NT2/D1 (cell line): Measurements from ENCODE around the gene AP5S1.

ENCODE experiments used
- DNase-seq: peaks from one replicate; pipeline ENCODE4 v3.0.0-alpha.2; 2011; ENCODE audit warnings: low read depth, low spot score
- H3K27me3 ChIP-seq: 2 replicates; pipeline ENCODE4 v1.6.0; 2011; ENCODE audit warnings: mild to moderate bottlenecking; ENCODE audit not compliant: insufficient read length, insufficient read depth
- H3K36me3 ChIP-seq: 2 replicates; pipeline ENCODE4 v1.6.1; 2011; ENCODE audit warnings: mild to moderate bottlenecking, low read length, mixed read lengths; ENCODE audit not compliant: insufficient read depth, insufficient read length
- H3K4me1 ChIP-seq: 2 replicates; pipeline ENCODE4 v1.5.1; 2011; ENCODE audit not compliant: insufficient read depth, insufficient read length
- H3K4me3 ChIP-seq: 2 replicates; pipeline ENCODE4 v1.5.1; 2011; ENCODE audit warnings: low read depth; ENCODE audit not compliant: insufficient read length
- H3K9ac ChIP-seq: 2 replicates; pipeline ENCODE4 v1.6.0; 2011; ENCODE audit warnings: low read depth; ENCODE audit not compliant: insufficient read length
- H3K9me3 ChIP-seq: 2 replicates; pipeline ENCODE4 v1.5.1; 2011; ENCODE audit warnings: mild to moderate bottlenecking, low read length; ENCODE audit not compliant: insufficient read depth
- SUZ12 ChIP-seq: IDR thresholded peaks from 2 replicates; pipeline ENCODE4 v1.6.1; 2011; ENCODE audit not compliant: insufficient read length, insufficient read depth; ENCODE audit errors: extremely low read depth
- YY1 ChIP-seq: IDR thresholded peaks from 2 replicates; pipeline ENCODE4 v1.6.1; 2011; ENCODE audit not compliant: insufficient read length, insufficient read depth
- ZNF274 ChIP-seq: IDR thresholded peaks from 2 replicates; pipeline ENCODE4 v1.6.1; 2011; ENCODE audit warnings: mild to moderate bottlenecking, low read depth, low read length

AP5S1 gene

GRCh38 chr20:3854462-3854871 lies 34.1 kb downstream of the AP5S1 start:
- Histone ChIP-seq H3K36me3 (peaks cover 37% of the 10 kb centered on the region), H3K9me3 (no peaks in the 10 kb centered on the region), H3K4me3 (no peak overlapping the region), H3K4me1 (no peaks in the 10 kb centered on the region), H3K27me3 (no peaks in the 10 kb centered on the region), H3K9ac (no peak overlapping the region)
- TF ChIP-seq SUZ12 (no peak), YY1 (no peak), ZNF274 (no peak)
- no peak for DNase-seq

- Histone ChIP-seq H3K4me3 (no peak overlapping the region), H3K36me3 (peaks cover 58% of the 10 kb centered on the region), H3K27me3 (no peaks in the 10 kb centered on the region), H3K9ac (no peak overlapping the region), H3K4me1 (no peaks in the 10 kb centered on the region), H3K9me3 (peaks cover 6% of the 10 kb centered on the region; the same call in 1 of the 2 replicates)
- no peak for DNase-seq
- TF ChIP-seq ZNF274 (no peak), SUZ12 (no peak), YY1 (no peak)
These were observed 37.1 kb downstream of the AP5S1 start for GRCh38 chr20:3857405-3857804.

GRCh38 chr20:3858689-3859088 lies 38.3 kb downstream of the AP5S1 start:
- DNase-seq: no peak
- peaks cover 70% of the 10 kb centered on the region for H3K36me3 ChIP-seq
- H3K4me3 ChIP-seq: no peak overlapping the region
- H3K9me3 ChIP-seq: peaks cover 6% of the 10 kb centered on the region; the same call in 1 of the 2 replicates
- H3K4me1 ChIP-seq: no peaks in the 10 kb centered on the region
- TF ChIP-seq SUZ12: no peak
- no peak for TF ChIP-seq YY1
- no peak for TF ChIP-seq ZNF274
- no peak overlapping the region for H3K9ac ChIP-seq
- H3K27me3 ChIP-seq: no peaks in the 10 kb centered on the region

- TF ChIP-seq SUZ12: no peak
- H3K9me3 ChIP-seq: peaks cover 6% of the 10 kb centered on the region; the same call in 1 of the 2 replicates
- DNase-seq: no peak
- peaks cover 85% of the 10 kb centered on the region for H3K36me3 ChIP-seq
- H3K4me3 ChIP-seq: no peak overlapping the region
- H3K27me3 ChIP-seq: no peaks in the 10 kb centered on the region
- no peak overlapping the region for H3K9ac ChIP-seq
- H3K4me1 ChIP-seq: no peaks in the 10 kb centered on the region
These were observed 40.8 kb downstream of the AP5S1 start for GRCh38 chr20:3861191-3861590.

GRCh38 chr20:3862333-3862732 lies 42.0 kb downstream of the AP5S1 start:
- H3K4me3 ChIP-seq: no peak overlapping the region
- TF ChIP-seq YY1 (no peak), ZNF274 (no peak)
- H3K36me3 ChIP-seq: peaks cover 88% of the 10 kb centered on the region
- no peaks in the 10 kb centered on the region for H3K27me3 ChIP-seq
- DNase-seq: no peak
- no peaks in the 10 kb centered on the region for H3K4me1 ChIP-seq
- H3K9ac ChIP-seq: no peak overlapping the region
- peaks cover 6% of the 10 kb centered on the region; the same call in 1 of the 2 replicates for H3K9me3 ChIP-seq

- no peaks in the 10 kb centered on the region for H3K27me3 ChIP-seq
- peaks cover 3% of the 10 kb centered on the region for H3K4me1 ChIP-seq
- H3K4me3 ChIP-seq: no peak overlapping the region
- no peak for DNase-seq
- no peak overlapping the region for H3K9ac ChIP-seq
- peaks cover 6% of the 10 kb centered on the region; the same call in 1 of the 2 replicates for H3K9me3 ChIP-seq
- peaks cover 86% of the 10 kb centered on the region for H3K36me3 ChIP-seq
- TF ChIP-seq SUZ12: no peak
- no peak for TF ChIP-seq YY1
- no peak for TF ChIP-seq ZNF274
These were observed 43.0 kb downstream of the AP5S1 start for GRCh38 chr20:3863317-3863716.

- no peak overlapping the region for H3K4me3 ChIP-seq
- peaks cover 3% of the 10 kb centered on the region for H3K4me1 ChIP-seq
- H3K9ac ChIP-seq: no peak overlapping the region
- no peak for DNase-seq
- H3K27me3 ChIP-seq: no peaks in the 10 kb centered on the region
- peaks cover 80% of the 10 kb centered on the region for H3K36me3 ChIP-seq
- H3K9me3 ChIP-seq: peaks cover 6% of the 10 kb centered on the region; the same call in 1 of the 2 replicates
- TF ChIP-seq ZNF274: no peak
- TF ChIP-seq SUZ12: no peak
- TF ChIP-seq YY1: no peak
These were observed 44.2 kb downstream of the AP5S1 start for GRCh38 chr20:3864518-3864917.
